GM12874 (cell line): Measurements from ENCODE around the gene DSG4.

Experiments used
- TF ChIP-seq, protein P1 (sequence below): IDR thresholded peaks from 2 replicates; pipeline ENCODE4 v1.5.1; 2011; ENCODE audit warnings: low read depth, mild to moderate bottlenecking, control low read depth, low read length, moderate library complexity; ENCODE audit not compliant: insufficient read depth

DSG4 gene

DNA sequence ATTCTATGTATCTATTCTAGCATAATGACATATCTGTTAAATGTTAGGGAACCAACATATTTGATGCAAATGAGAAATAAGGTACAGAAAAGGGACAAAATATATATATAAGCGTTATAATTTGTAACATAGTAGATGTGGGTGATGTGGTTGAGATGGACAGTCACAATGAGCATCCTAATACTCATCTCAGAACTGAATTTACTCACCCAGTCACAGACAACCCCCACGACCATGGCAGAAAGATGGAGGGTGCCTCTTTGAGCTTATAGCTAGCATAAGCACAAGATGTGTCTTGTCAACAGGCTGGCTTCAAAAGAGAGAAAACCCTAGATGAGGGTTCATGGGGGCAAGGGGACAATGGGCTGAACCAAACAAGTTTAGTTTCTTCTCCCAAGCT is 61.8 kb downstream of the DSG4 start:
- TF ChIP-seq, protein P1, sequence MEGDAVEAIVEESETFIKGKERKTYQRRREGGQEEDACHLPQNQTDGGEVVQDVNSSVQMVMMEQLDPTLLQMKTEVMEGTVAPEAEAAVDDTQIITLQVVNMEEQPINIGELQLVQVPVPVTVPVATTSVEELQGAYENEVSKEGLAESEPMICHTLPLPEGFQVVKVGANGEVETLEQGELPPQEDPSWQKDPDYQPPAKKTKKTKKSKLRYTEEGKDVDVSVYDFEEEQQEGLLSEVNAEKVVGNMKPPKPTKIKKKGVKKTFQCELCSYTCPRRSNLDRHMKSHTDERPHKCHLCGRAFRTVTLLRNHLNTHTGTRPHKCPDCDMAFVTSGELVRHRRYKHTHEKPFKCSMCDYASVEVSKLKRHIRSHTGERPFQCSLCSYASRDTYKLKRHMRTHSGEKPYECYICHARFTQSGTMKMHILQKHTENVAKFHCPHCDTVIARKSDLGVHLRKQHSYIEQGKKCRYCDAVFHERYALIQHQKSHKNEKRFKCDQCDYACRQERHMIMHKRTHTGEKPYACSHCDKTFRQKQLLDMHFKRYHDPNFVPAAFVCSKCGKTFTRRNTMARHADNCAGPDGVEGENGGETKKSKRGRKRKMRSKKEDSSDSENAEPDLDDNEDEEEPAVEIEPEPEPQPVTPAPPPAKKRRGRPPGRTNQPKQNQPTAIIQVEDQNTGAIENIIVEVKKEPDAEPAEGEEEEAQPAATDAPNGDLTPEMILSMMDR: no peak

GRCh38 chr18:31439807-31440325 is 63.3 kb downstream of the DSG4 start:
- TF ChIP-seq, protein P1: no peak

DNA sequence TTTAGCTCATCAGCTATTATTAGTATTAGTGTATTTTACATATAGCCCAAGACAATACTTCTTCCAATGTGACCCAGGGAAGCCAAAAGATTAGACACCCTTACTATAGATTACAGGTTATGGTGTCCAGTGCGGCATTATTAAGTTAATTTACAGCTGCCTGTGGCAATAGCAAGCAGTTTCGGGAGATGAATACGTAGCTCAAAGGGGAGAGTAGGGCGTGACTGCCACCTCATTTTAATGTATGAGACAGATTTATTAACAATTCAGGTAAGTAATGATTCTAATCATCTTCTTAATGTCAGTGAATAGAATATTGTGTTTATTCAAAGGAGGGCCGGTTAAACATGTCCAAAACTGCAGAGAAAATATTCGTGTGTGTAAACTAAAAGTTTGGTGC is 64.2 kb downstream of the DSG4 start:
- TF ChIP-seq, protein P1: no peak

- TF ChIP-seq, protein P1: no peak
These were observed 64.9 kb downstream of the DSG4 start for GRCh38 chr18:31441493-31441892.

DNA sequence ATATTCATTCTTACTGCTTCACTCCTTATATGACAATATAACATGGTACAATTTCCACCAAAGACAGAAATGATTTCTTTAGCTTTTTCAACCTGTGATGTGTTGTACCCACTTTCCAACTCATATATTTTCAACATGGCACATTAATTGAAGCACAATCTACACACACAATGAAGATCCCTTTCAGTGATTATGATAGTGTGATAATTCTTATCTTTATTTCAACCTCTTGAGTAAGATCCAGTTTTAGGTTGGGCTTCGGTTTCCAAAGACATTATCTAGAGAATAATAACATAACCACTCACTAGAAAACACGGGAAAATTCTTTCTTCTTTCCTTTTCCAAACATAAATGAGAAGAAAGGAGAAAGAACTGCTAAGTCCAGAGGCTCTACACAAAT is 67.6 kb downstream of the DSG4 start:
- TF ChIP-seq, protein P1: no peak

DNA sequence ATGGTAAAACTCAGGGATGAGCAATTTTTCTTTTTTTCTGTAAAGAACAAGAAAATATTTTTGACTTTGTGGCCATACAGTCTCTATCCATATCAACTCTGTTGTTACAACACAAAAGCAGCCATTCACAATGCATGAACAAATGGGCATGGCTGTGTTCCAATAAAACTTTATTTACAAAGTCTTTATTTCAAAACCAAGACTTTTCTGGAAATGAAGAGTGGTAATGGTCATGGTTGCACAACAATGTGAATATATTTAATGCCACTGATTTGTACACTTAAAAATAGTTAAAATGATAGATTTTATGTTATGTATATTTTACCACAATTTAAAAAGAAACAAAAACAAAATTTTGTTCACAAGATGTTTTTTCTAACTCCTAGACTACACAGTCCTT is 69.3 kb downstream of the DSG4 start:
- TF ChIP-seq, protein P1: no peak

GRCh38 chr18:31446854-31447253 is 70.3 kb downstream of the DSG4 start:
- TF ChIP-seq, protein P1: no peak
